Superior temporal gyrus (tissue), 1 donor: ENCODE data around the gene ZNF669.

Experiments used
- DNase-seq: peaks from one replicate; pipeline ENCODE4 v3.0.0-alpha.2; 2016; ENCODE audit errors: extremely low spot score

ZNF669 gene

GRCh38 chr1:247064304-247064703 lies 39.9 kb downstream of the ZNF669 start:
- DNase-seq: no peak

- DNase-seq: no peak
Measured at GRCh38 chr1:247060771-247061170, 43.4 kb downstream of the ZNF669 start.

- DNase-seq: no peak
Measured at GRCh38 chr1:247056071-247056470, 48.1 kb downstream of the ZNF669 start.

GRCh38 chr1:247054992-247055415 lies 49.2 kb downstream of the ZNF669 start:
- no peak for DNase-seq
